HG02798 (cell line): Measurements from ENCODE around the gene PALM2AKAP2.

Source experiments
- ATAC-seq: cut with Tn5 transposase; IDR thresholded peaks from one replicate; pipeline ENCODE4 v1.9.1; 2021; ENCODE audit warnings: mild to moderate bottlenecking; ENCODE audit not compliant: unreplicated experiment, poor library complexity

The PALM2AKAP2 gene

DNA sequence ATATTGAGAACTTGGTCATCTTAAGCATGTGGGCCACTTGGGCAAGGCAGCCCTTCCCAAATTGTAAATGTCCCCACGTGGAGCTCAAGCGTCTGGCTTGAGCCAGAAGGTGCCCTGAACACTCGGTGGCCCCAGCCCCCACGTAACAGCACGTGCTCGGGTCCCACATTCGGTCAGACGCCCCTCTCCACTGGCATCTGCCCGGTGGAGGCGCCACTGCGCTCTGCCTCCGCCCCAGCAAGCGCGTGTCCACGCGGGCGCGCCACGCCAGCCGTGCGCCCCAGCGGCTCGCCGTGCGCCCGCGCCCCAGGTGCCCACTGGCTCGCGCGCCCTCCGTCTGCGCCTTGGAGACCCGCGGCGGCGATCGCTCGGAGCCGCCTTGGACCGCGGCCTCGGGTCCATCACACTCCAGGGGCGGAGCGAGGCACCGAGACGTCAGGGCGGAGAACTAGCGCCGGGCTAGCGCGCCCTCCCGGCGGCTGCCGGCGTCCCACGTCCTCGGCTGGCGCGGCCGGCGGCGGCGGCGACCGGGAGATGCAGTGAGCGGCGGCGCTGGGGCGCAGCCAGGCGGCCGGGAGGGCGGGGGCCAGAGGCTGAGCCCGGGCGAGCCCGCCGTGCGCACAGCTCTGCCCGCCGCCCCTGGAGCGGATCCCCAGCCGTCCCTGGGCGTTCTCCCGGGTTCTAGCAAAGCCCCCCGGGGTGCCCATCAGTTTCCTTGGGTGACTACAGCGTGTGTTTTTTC is at the start of gene PALM2AKAP2:
Gene PALM2AKAP2, plus strand, starts transcription at position 488 of the 742 bp plus-strand sequence. CDS start 291 bp downstream, outside the sequence.
- no peak for ATAC-seq

DNA sequence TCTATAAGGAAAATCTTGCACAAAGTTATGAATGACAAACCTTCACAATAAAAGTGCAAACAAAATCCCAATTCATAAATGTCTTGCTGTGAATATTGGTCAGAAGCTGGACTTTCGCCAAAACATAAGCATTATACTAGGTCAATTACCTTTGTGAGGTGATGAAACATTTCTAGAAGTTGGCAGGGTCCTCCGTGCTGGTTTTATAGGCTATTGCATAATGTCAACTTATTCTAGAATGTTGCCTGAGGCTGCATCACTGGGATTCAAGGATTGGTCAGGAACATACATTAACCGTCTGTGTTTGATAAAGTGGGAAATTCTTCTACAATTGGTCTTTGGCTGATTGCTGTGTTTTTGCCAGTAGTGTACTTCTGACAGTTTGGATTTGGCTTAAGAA is 49.8 kb upstream of the PALM2AKAP2 start:
- no peak for ATAC-seq

DNA sequence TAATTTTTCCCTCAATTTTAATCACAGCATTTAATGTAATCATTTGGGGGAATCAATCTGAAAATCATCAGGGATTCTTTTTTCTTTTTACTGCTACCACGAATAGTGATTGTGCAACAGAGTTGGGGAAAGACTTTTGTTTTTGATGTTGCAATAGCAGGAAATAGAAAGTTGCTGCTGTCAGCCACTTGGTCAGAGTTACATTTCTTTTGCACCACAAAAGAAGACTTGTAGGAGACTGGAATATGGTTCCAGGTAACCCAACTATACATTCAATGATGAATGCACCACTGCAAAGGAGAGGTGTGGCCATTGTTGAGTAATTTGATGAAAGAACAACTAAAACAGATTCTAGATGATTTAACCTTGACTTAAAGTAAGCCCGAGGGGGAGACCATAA is 46.3 kb upstream of the PALM2AKAP2 start:
- no peak for ATAC-seq

DNA sequence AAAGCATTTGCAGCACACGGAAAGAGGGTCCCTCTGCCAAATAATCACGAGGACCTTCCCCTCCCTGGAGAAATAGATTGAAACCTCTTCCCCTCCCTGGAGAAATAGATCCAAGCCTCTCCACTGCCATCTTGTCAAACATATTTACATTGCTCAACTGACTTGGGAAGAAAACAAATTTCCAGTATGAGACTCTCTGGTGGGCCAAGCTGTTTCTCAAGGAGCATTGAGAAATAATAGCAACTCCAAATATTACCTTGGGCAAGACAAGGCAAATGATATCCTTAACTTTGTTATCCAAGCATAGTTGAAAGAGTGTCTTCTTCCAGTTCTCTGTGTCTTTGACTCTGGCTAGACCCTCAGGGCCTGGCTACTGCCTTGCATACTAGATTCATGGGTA is 45.2 kb upstream of the PALM2AKAP2 start:
- no peak for ATAC-seq

DNA sequence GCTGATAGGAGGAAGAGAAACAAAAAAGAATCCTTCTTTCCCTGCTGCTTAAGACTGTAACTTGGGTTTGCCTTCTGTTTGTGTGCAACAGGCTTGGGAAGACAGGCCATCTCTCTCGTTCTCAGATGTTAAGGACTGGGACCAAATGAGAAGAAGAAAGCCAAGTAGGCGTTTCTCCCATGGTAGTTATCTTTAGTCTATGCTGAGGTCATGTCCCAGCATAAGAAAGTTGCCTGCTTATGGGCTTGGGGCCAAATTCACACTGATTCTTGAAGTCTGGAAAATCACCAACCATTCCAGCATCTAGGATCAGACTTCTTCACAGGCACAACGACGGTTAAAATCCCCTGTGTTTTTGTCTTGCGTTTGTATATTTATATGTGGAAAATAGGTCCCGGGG is 44.2 kb upstream of the PALM2AKAP2 start:
- ATAC-seq = no peak

DNA sequence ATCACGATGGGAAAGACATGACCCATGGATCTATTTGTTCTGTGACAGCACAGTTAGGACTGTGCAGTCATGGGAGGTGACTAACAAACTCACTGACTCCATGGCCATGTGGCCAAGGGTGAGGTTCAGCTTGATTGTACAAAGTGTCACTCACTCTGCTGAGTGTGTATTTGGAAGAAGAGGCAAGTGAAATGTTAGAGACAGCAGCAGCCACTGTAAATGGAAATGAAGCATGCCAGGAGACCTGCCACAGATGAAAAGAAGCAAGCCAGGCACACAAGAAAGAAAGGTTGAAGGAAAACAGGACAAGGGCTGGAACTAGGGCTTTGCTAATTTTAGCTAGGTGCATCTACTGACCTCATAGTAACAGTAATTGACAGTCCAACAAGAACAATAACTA is 42.7 kb upstream of the PALM2AKAP2 start:
- no peak for ATAC-seq

DNA sequence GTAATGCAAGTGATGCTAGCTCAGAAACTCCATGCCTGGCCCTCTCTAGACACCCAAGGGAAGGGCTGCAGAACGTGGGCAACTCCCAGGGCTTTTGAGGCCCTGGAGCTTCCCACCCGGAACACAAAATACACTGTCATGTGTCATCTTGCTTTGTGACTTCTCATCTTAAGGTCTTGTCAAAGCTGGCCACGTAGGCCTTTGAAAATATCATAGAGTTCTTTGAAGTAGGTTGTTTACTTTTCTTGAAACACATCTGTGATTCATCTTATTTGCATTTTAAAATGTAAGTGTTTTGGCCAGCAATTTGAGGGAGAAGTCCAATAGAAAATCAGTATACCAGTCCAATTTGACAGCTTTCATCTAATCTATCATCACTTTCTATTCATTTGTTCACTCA is 40.2 kb upstream of the PALM2AKAP2 start:
- no peak for ATAC-seq

DNA sequence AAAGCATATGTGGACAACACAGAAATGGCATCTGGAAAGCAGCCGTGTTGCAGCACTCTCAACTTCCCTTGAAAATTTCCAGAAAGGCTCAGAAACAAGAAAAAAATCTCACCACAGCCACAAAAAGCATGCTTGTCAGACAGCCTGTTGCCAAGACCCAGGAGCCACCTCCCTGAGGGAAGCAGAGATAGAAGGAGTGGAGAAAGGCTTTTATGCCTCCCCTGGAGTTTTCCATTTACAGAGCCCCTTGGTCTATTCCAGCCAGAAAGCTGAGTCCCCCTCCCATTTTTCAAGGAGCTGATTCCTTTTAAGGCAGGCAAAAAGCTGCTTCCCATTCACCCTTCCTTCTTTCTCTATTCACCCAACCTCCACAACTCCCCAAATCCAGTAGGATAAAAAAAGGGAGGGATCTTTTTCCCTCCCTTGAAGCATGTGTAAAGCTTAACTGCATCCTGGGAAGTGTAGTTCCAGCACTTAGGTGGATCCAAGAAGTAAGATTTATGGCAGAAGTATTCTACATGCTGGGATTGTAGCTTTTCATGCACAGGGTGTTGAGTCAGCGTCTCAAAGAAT is 37.1 kb upstream of the PALM2AKAP2 start:
- ATAC-seq = no peak

DNA sequence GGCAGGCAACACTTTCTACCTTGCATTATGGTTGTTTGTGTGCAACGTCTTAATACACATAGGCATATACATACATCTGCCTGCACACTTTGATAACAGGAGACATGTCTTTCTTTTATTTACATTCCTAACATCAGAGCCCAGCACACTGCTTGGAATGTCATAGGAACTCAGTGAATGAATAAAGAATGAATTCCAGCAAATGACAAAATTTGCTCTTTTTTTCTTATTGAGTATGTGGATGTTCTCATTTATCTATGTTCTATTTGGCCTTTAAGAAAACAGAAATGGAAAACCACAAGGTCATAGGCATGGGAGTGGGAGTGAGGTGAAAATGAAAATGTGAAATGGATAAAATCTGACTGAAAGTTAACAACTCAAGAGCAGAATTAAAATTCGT is 36.3 kb upstream of the PALM2AKAP2 start:
- ATAC-seq = no peak

DNA sequence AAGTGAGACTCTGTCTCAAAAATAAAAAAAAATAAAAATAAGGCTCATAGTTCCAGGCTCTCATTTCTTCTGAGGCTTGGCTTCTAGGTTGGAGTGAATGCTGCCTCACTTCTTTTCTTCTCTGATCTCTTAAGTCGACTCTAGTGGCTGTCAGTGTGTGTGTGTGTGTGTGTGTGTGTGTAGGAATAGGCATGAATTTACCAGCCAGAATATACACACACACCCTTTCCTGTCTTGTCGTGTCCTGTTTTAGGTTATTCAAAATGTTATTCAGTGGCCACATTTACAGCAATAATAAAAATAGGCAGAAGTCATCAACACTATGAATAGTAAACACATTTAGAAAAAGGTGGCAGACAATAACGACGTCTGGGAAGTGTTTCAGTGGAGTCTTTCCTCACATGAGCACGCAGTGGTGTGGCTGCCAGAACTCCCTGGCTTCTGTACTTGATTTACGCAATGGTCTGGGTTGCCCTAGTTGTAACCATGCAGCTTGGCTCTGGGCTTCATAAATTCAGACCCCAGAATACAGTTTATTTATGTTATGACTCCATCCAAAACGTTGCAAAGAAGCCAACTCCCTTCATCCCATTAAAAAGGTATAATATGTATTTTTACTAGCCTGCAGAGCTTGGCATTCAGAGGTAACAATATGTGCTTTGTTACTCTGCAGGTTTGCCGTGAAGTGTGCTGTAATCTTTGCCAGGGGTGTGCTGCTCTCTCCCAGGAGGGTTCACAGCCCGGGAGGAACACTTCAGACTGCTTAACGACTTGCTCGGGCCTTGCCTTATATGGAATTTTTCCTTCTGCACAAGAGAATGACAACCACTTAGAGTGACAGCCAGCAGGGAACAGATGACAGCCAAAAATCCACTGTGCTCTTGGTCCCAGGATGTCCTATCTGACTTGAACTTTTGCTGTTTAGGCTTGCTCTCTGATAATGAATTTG is 34.4 kb upstream of the PALM2AKAP2 start:
- ATAC-seq = no peak

DNA sequence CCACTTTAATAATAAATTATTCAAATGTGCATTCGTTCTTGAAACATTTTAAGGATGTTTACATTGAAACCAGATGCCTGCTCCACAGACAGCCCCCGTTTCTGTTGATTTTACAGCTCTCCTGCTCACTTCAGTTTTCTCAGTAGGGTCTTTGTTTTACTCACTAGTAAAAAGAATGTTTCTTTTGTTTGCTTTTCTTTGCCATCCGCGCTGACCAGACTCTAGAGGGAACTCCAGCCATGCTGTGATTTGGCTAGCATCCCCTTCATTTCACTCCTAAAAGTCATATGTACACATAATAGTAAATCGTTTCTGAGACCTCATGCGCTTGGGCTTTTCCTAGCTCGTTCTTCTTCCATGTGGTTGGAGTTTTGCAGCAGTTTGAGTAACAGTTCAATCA is 28.7 kb upstream of the PALM2AKAP2 start:
- no peak for ATAC-seq

DNA sequence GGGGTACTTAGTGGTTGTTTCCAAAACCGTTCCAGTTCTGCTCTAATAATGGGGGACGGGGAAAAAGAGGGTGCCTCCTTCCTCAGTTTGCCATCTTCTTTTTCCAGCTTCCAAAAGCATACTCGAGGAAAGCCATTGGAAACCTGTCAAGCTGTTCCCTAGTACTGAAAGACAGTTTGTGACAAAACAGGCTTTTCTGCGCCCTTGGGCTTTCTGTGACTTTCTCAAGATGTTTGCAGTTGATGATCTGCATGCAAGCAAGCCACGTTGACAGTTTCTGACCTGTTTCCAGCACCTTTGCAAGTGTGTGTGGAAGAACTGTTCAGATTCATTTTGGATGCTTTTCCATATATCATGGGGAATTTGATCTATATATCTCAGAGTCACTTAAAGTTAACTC is 26.7 kb upstream of the PALM2AKAP2 start:
- no peak for ATAC-seq

DNA sequence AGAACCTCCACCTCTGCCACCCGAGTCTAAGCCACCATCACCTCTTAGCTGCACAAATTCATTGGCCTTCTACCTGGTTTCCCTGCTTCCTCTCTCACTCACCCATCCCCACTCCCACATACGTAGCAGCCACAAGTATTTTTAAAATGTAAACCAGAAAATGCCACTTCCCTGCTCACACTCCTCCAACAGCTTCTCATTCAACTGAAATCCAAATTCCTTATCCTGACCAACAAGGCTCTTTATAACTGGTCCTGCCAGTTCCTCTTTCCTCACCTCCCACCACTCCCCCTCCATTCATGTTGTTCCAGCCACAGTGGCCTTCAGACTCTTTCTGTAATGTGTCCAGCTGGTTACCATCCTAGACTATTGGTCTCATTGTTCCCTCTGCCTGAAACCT is 25.0 kb upstream of the PALM2AKAP2 start:
- no peak for ATAC-seq

DNA sequence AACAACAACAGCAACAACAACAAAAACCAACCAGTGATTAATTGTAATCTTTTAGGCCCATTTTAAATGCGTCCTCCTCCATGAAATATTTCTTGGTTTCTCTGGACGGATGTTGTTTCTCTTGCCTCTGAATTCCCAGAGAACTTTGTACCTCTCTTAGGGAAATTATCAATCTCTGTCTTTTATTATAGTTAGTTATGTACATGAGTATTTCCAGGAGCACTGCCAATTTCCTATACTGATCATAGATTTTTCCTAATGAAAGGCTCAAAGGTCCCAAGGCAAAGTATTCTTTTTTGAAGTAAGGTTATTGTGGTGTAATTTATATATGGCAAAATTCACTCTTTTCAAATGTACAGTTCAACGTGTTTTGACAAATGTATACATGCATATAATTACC is 20.4 kb upstream of the PALM2AKAP2 start:
- no peak for ATAC-seq

DNA sequence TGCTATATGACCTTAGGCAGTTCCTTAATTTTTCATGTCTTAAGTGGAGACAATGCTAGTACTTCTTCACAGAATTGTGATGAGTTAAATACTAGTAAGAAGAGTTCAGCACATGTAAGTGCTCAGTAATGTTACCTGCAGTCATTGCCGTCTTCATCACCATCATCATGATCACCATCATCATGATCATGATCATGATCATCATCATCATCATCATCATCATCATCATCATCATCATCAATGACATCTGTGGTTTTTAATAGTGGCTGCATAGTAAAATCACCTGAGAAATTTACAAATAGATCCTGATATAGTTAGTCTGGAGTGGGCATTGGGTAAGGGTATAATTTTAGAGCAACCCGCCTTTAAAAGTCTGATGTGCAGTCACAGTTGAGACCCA is 14.7 kb upstream of the PALM2AKAP2 start:
- no peak for ATAC-seq

DNA sequence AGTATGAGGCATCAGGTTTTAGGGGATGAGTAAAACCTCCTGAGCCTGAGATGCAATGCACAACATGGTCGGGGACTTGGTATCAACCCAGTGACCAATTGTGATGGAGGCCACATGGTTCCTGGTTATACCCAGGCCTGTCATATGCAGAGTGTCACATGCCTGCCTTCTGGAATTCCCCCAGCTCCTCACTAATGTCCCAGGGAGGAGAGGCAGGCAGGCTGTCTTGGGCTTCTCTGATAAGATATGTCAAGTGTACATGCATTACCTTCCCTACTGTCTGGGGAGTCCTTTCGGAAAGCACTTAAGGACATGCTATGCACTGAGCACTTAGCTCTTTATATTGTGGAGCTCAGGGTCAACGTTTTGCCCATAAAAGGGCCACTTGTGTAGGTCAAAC is 14.2 kb upstream of the PALM2AKAP2 start:
- no peak for ATAC-seq

DNA sequence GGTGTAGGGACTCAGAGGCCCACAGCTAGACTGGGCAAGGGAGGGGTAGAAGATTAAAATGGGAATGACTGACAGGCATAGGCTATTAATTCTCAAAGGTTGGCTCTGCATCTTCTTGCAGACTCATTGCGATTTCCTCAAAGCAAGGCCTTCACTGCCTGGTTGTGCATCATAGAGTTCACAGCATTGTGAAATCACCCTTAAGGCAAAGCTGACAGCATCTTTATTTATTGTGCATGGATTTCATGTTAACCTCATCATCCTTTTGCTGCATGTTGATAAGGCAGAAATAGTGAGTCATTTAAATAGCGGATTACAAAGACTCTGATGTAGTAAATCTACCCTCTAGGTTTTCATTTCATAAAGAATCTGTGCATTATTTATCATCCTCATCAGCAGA is 13.6 kb upstream of the PALM2AKAP2 start:
- no peak for ATAC-seq

DNA sequence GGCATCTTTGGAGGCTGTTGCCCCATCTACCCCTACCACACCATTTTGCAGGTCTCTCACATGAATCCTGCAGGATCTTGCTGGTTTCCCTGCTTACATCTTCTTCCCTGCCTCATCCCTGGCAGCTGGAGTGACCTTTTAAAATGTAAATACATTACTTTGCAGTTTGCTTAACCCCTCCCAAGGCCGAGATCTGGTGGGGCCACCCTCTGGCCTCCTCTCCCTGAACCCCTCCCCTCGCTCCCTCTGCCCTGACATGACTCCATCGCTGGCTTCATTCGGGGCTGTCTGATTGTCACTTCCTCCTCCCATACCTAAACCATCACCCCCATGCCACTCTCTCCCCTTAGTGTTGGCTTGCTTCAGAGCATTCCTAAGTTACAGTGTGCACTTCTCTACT is 12.6 kb upstream of the PALM2AKAP2 start:
- ATAC-seq = no peak

DNA sequence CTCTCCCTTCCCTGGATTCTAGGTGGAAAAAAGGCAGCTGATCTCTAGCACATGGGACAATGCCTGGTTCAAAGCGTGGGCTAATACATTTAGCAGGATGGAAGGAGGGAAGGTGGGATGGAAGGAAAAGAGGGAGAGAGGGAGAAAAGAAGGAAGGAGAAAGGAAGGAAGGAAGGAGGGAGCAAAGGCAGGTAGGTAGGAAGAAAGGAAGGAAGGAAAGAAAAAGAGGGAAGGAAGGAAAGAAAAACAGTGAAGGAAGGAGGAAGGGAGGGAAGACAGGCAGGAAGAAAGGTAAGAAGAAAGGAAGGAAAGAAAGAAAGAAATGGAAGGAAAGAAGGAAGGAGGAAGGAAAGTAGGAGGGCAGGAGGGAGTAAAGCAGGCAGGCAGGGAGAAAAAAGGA is 12.2 kb upstream of the PALM2AKAP2 start:
- ATAC-seq = no peak

DNA sequence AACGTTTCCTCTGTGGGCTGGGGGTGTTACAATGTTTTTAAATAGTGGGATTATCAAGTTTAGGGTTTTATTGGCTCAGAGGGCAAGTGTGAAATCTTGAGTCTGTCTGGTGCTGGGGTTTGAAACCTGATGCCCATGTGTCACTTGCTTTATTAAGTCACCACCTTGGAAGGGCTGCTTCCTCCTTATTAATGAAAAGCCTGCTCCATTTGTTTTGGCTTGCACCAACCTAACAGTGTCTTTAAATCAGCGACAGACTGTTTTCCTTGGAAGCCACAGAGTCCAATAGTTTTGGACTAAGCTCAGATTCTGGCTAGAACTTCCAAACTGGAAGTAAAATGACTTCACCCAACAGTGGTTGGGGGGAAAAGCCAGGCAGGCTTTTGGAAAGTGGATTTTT is 10.7 kb upstream of the PALM2AKAP2 start:
- no peak for ATAC-seq

DNA sequence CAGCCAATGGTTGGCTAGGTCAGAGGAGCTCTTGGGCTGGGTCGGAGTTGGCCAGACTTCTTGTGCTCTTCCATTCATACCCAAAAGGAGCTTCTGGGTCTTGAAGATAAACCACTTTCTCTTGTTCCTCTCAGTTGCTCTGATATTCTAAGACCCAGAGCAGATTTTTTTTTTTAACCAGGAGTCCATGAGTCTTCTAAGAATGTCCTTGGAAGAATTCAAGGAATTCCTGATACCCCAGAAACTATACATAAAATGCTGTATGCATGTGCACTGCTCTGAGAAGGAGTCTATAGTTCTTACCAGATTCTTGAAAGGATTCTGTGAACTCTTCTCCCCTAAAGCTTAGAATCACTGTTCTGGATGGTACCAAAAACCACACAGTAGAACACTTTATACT is 9.9 kb upstream of the PALM2AKAP2 start:
- ATAC-seq = no peak
